Stimulated activated CD4-positive, alpha-beta T cell treated with anti-CD3 and anti-CD28 coated beads, Interleukin-1b, Interleukin-23, amount 100 ng/mL, for 1 hour (primary cell): ENCODE results near the gene STRC.
"Not testable (repeated sequence)": the region's sequence is repeated elsewhere in the genome, so short reads cannot be mapped to it uniquely, and the experiment has no call there.

ENCODE experiments used
- DNase-seq, 2 donors: peaks; one replicate each; pipeline ENCODE4 v3.0.0-alpha.2; 2020; ENCODE audit warnings: low read depth in 2 of 2

STRC gene

DNA sequence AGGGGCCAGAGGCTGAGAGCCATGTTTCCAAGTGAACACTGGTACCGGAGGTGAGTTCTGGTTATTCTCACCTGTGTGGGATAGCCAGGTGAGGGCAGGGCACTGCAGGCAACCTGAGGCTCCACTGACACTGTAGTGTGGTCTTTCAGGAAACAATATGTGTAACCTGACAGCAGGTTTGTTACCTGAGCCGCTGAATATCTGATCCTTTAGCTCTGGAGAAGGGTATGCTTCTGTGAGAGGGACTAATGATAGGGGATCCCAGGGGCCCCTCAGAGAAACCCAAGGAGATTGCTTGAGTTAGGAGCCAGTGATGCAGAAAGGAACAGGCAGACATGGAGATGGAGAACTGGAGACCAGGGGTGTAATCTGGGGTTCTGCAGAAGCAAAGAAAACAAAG lies at the start of gene STRC:
STRC (minus strand) TSS at position 101 of the 400 bp plus-strand sequence; CDS start at position 23, 78 bp downstream.
- not testable (repeated sequence) for DNase-seq

DNA sequence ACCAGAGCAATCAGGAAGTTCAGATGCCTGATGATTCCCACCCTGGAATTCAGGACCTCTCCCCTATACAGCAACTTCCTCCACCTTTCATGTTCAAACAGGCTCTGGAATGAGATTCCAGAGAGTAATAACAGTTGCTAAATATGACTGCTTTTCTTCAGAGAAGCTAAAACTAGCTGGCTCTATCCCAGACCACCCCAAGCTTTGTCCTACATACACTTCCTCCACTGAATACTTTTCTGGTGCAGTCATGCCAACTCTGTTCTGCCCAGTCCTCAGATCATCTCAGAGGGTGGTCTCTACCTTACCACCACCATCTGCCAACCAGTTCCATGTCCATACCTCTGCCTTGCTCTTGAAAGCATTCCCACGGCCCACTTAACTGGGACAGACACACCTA lies 47.6 kb upstream of the STRC start:
- DNase-seq = not testable (repeated sequence)

- DNase-seq = not testable (repeated sequence)
Measured at GRCh38 chr15:43663333-43663732, 44.7 kb upstream of the STRC start.

- not testable (repeated sequence) for DNase-seq
Measured at GRCh38 chr15:43662293-43662692, 43.7 kb upstream of the STRC start.

DNA sequence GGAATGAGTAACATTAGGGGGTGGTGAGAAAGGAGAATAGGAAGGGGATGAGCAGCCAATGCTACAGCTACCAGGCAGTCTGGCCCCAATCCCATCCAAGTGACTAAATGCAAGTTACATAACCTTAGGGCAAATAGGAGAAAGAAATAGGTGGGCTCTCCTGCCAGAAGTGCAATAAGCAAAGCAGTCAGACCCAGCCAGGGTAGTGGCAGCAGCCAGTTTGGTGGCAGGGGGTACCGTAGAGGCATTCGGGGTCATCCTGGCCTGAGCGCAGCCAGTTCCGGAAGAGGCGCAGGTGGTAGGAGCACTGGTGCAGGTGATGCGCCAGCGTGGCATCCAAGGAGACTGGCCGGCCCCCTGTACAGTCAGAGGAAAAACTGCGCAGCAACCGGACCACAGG lies 41.1 kb upstream of the STRC start:
- DNase-seq = not testable (repeated sequence)

DNA sequence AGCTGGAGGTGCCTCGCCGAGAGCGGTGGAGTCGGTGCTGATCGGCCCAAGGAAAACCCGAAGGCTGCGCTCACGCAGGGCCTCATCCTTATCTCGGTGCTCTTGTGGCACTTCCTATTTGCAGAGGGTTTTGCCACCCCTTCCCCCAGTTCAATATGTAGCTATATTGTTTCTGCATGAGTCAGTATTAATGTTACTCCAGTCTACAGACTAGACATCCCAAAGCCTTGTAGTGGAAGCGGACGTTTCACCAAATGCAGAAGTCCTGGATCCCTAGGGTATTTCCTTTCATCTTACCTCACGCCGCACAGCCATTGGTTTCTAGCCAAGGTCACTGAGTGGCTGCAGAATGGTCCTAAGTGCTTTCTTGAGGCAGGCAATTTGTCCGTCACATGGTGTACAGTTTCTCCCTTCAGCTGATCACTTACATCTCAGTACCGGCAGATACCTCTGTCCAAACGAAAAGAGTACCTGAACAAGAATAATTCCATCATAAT lies 30.9 kb upstream of the STRC start:
- not testable (repeated sequence) for DNase-seq

DNA sequence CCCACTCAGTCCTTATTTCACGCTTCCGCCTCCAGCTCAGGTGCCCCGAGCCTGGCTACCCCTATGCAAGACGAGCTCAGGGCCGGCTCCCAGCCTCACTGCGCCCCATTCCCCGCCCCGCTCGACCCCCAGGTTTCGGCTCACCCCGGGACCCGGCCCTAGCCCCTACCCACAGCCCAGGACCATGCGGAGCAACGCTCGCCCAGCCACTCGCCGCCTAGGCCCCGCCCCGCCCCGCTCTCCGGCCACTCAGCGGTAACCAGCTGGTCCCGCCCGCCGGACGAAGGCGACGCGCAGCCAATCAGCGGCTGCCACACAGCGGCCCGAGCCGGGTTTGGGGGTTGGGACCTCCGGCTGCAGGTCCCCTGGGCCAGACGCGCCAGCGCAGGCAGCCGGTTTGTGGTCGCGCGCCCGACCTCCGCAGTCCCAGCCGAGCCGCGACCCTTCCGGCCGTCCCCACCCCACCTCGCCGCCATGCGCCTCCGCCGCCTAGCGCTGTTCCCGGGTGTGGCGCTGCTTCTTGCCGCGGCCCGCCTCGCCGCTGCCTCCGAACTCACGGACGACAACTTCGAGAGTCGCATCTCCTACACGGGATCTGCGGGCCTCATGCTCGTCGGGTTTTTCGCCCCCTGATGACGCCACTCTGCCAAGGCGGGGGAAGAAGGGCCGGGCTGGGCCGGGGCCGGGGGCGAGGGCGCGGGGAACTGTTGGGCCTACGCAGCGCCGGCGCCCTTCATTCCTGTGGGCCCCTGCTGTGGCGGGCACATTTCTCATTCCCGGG lies 30.2 kb upstream of the STRC start, which contains the start of gene CATSPER2:
CATSPER2 (minus strand) TSS at position 196 of the 781 bp plus-strand sequence. CDS start 783 bp downstream, outside the sequence.
- DNase-seq = no peak

DNA sequence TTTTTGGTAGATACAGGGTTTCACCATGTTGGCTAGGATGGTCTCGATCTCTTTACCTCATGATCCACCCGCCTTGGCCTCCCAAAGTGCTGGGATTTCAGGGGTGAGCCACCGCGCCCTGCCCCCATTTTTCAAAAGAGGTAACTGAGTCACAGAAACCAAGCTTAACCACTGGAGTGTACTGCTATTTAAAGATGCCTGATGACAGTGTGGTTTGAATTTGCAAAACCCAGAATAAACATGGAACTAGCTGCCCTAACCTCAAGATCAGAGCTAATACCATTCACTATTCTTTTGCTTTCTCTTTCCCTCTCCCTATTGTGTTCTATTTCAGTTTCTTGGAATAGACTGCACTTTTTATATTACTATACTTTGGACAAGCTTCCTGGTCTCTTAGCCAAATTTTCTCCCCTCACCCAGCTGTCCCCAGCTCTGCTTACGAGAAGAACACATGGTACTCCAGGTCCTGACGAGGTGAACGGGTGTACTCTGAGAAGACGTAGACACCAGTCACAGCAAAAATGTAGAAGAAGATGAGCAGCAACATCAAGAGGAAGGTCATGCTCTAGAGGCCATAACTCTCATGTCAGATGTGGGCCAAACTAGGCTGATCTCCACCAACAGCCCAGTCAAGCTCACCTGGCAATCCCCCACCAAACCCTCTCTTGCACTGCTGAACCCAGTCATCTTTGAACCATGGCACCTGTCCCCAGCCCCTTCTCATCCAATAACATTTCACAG lies 20.0 kb upstream of the STRC start:
- not testable (repeated sequence) for DNase-seq

DNA sequence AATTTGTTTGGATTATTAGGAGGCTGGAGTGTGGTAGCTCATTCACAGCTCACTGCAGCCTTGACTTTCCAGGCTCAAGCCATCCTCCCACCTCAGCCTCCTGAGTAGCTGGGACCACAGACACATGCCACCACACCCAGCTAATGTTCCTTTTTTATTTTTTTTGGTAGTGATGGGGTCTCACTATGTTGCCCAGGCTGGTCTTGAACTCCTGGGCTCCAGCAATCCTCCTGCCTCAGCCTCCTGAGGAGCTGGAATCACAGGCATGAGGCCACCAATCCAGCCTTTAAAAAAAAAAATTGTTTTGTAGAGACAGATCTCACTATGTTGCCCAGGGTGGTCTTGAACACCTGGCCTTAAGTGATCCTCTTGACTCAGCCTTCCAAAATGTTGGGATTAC lies 8.3 kb upstream of the STRC start:
- not testable (repeated sequence) for DNase-seq

DNA sequence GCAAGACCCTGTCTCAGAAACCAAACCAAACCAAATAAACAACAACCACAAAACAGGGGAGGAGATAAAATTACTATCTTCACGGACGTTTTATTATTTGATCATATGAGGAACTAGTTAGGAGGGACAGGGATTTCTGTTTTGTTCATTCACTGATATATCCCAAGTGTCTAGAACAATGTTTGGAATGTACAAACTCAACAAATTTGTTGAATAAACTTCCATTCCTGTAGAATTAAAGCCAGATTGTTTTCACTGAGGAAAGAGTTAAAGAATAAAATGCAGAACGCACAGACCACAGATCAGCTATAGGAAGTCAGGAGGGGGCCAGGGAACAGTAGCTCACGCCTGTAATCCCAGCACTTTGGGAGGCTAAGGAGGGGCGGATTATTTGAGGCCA lies 6.5 kb upstream of the STRC start:
- no peak for DNase-seq

- DNase-seq = not testable (repeated sequence)
Measured at GRCh38 chr15:43622068-43622799, 3.6 kb upstream of the STRC start.

DNA sequence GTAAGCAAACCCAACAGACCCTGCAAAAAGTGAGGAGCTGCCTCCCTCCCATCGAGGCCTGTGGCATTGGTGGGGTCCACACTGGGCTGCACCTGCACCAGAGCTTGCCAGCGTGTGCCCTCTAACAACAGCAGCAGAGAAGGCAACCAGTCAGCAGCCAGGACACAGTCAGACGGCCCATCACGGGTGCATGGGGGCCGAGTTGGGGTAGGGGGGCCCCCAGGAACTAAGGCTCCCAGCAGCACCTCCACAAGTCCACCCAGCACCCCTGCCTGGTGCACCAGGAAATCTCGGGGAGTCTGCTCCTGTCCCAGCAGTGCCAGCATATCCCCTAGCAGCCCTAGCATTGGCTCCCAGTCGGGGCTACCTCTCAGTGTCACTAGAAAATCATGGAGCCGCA lies 850 bp downstream of the STRC start:
- not testable (repeated sequence) for DNase-seq

DNA sequence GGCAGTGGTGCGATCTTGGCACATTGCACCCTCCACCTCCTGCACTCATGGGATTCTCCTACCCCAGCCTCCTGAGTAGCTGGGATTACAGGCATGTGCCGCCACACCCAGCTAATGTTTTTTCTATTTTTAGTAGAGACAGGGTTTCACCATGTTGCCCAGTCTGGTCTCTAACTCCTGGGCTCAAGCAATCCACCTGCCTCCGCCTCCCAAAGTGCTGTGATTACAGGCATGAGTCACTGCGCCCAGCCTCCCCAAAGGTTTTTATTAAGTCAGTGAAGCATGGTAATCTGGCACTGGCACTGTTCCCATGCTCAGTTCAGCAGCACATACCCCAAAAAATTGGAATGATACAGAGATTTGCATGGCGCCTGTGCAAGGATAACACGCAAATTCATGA lies 16.4 kb downstream of the STRC start:
- not testable (repeated sequence) for DNase-seq

GRCh38 chr15:43600200-43600599 lies 18.4 kb downstream of the STRC start:
- not testable (repeated sequence) for DNase-seq

GRCh38 chr15:43599131-43599530 lies 19.5 kb downstream of the STRC start:
- not testable (repeated sequence) for DNase-seq

- DNase-seq = not testable (repeated sequence)
Measured at GRCh38 chr15:43593328-43594190, 25.0 kb downstream of the STRC start, which contains the start of gene CKMT1B. TSS of gene CKMT1B (plus strand) at chr15:43594027. CDS start at chr15:43594219, 192 bp downstream.

DNA sequence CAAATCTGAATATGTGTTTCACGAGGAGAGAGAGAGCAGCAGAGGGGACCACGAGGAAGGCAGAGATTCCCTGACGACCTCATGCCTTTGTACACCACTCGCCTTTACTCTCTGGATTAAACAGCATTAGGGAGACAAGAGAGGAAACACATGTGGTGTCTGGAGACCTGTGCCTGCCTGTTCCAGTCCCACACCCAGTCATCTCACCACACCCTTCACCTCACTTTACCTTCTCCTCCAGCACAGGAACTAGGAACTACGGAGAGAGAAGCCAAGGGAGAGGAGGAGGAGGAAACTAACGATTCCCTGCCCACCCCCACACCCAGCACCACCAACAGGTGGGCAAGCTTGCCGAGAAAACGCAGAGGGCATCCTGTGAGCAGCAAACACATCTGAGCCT lies 25.8 kb downstream of the STRC start:
- not testable (repeated sequence) for DNase-seq

- DNase-seq = not testable (repeated sequence)
Measured at GRCh38 chr15:43589778-43590466, 28.7 kb downstream of the STRC start, which contains the start of gene PPIP5K1. TSS of gene PPIP5K1 (minus strand) at chr15:43590208. CDS start at chr15:43584504, 5,704 bp downstream.

- DNase-seq = not testable (repeated sequence)
Measured at GRCh38 chr15:43574607-43575006, 44.0 kb downstream of the STRC start.

DNA sequence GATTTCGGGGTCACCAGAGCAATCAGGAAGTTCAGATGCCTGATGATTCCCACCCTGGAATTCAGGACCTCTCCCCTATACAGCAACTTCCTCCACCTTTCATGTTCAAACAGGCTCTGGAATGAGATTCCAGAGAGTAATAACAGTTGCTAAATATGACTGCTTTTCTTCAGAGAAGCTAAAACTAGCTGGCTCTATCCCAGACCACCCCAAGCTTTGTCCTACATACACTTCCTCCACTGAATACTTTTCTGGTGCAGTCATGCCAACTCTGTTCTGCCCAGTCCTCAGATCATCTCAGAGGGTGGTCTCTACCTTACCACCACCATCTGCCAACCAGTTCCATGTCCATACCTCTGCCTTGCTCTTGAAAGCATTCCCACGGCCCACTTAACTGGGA lies 52.0 kb downstream of the STRC start:
- DNase-seq = not testable (repeated sequence)
